Left lung (tissue), 10 donors: ENCODE data around the gene CD40. TPM values are rescaled to one million over a fixed set of nuclear protein-coding genes. Genes with fewer than 3 reads are reported as not detected.

ENCODE experiments used
- ATAC-seq: fragments of 200-7000 bp; cut with Tn5 transposase; one replicate; pipeline ENCODE4 v1.9.1; 2020; ENCODE audit warnings: moderate library complexity
- DNase-seq, 4 donors: peaks; one replicate each; pipeline ENCODE4 v3.0.0-alpha.2; 2013 to 2020
- H3K27ac ChIP-seq, 2 donors: fragments of 200-600 bp; sonication (generic) in 1 of 2; one replicate each; pipeline versions ENCODE4 v1.5.0 to v1.8.0; 2020 to 2021
- H3K27me3 ChIP-seq, 2 donors: fragments of 200-600 bp; sonication (generic) in 1 of 2; one replicate each; pipeline versions ENCODE4 v1.5.0 to v1.8.0; 2020 to 2021
- H3K36me3 ChIP-seq, 2 donors: fragments of 200-600 bp; sonication (generic) in 1 of 2; one replicate each; pipeline versions ENCODE4 v1.5.0 to v1.8.0; 2020 to 2021
- H3K4me1 ChIP-seq, 2 donors: fragments of 200-600 bp; one replicate each; pipeline ENCODE4 v1.8.0; 2021
- H3K4me3 ChIP-seq, 2 donors: fragments of 200-600 bp; sonication (generic) in 1 of 2; one replicate each; pipeline versions ENCODE4 v1.5.0 to v1.8.0; 2020 to 2021; ENCODE audit warnings: mild to moderate bottlenecking in 1 of 2
- H3K9me3 ChIP-seq, 2 donors: fragments of 200-600 bp; sonication (generic) in 1 of 2; one replicate each; pipeline versions ENCODE4 v1.5.0 to v1.8.0; 2020 to 2021
- CTCF ChIP-seq, 2 donors: fragments of 200-600 bp; sonication (generic) in 1 of 2; IDR thresholded peaks; one replicate each; pipeline versions ENCODE4 v1.5.0 to v1.8.0; 2021; ENCODE audit warnings: antibody characterized with exemption in 2 of 2
- intact Hi-C, 2 donors: fragments of 100-400 bp; cut with DNase I; formaldehyde crosslinking; loops; one replicate each; pipeline versions ENCODE4 v1.11.2 to v1.14.2; 2022
- polyA plus RNA-seq, 6 donors: library from polyadenylated mRNA; unstranded; fragments of 120-200 nt; gene quantifications; one replicate each; pipeline ENCODE4 v1.2.1, GENCODE V29; 2013; ENCODE audit not compliant: insufficient read length in 6 of 6
- total RNA-seq, 2 donors: library from RNA; stranded (reverse); fragmentation: NEBNext Ultra II Directional; extraction: Animal tissue kit (Norgen Biotek cat#: 25700); gene quantifications; one replicate each; pipeline ENCODE4 v1.2.1, GENCODE V29; 2021
- donor health status: DM: no; HTN: yes; CAD: no.
- donor health status: DM: no; HTN: no; CAD: no.

CD40 gene
- total and polyA plus RNA-seq, 8 donors: 13.9 to 27.6 (median 19.0) TPM

- DNase-seq (no peak), ATAC-seq (no peak)
- Histone ChIP-seq H3K27ac (no peak overlapping the region), H3K36me3 (no peaks in the 10 kb centered on the region), H3K4me3 (no peak overlapping the region), H3K27me3 (peaks cover 0 to 76% of the 10 kb centered on the region in 2 donors), H3K4me1 (no peaks in the 10 kb centered on the region), H3K9me3 (no peaks in the 10 kb centered on the region)
- intact Hi-C loops: no loop called here
- TF ChIP-seq CTCF (IDR thresholded peaks at IDR 0.05): no peak
Measured at GRCh38 chr20:46154796-46155195, 36.7 kb downstream of the CD40 start.

GRCh38 chr20:46156065-46156464 lies 38.0 kb downstream of the CD40 start:
- TF ChIP-seq CTCF (IDR thresholded peaks at IDR 0.05): no peak
- H3K27ac ChIP-seq: no peak overlapping the region
- no peak for ATAC-seq
- no peaks in the 10 kb centered on the region for H3K4me1 ChIP-seq
- H3K9me3 ChIP-seq: no peaks in the 10 kb centered on the region
- no peak for DNase-seq
- H3K27me3 ChIP-seq: peaks cover 0 to 86% of the 10 kb centered on the region in 2 donors
- no peaks in the 10 kb centered on the region for H3K36me3 ChIP-seq
- intact Hi-C loops: no loop called here
- no peak overlapping the region for H3K4me3 ChIP-seq

- Histone ChIP-seq H3K4me1 (no peaks in the 10 kb centered on the region), H3K4me3 (no peak overlapping the region), H3K27me3 (peaks cover 0 to 86% of the 10 kb centered on the region in 2 donors), H3K36me3 (no peaks in the 10 kb centered on the region), H3K9me3 (no peaks in the 10 kb centered on the region), H3K27ac (no peak overlapping the region)
- ATAC-seq: no peak
- no peak for DNase-seq
- intact Hi-C loops: no loop called here
- TF ChIP-seq CTCF (IDR thresholded peaks at IDR 0.05): no peak
Measured at GRCh38 chr20:46157076-46157592, 39.0 kb downstream of the CD40 start.

GRCh38 chr20:46157625-46158024 lies 39.5 kb downstream of the CD40 start:
- H3K36me3 ChIP-seq: no peaks in the 10 kb centered on the region
- no peak overlapping the region for H3K4me3 ChIP-seq
- TF ChIP-seq CTCF (IDR thresholded peaks at IDR 0.05): no peak
- no peaks in the 10 kb centered on the region for H3K4me1 ChIP-seq
- DNase-seq: no peak
- intact Hi-C loops: no loop called here
- H3K9me3 ChIP-seq: no peaks in the 10 kb centered on the region
- ATAC-seq: no peak
- H3K27ac ChIP-seq: no peak overlapping the region
- peaks cover 0 to 86% of the 10 kb centered on the region in 2 donors for H3K27me3 ChIP-seq

GRCh38 chr20:46158476-46158987 lies 40.4 kb downstream of the CD40 start:
- H3K4me1 ChIP-seq: no peaks in the 10 kb centered on the region
- intact Hi-C loops: no loop called here
- DNase-seq (no peak), ATAC-seq (no peak)
- no peaks in the 10 kb centered on the region for H3K36me3 ChIP-seq
- no peak overlapping the region for H3K27ac ChIP-seq
- no peaks in the 10 kb centered on the region for H3K9me3 ChIP-seq
- H3K4me3 ChIP-seq: no peak overlapping the region
- peaks cover 0 to 84% of the 10 kb centered on the region in 2 donors for H3K27me3 ChIP-seq
- TF ChIP-seq CTCF (IDR thresholded peaks at IDR 0.05): no peak
